Common myeloid progenitor, CD34-positive (primary cell): ENCODE results near the gene POU2F1.

Source experiments
- CTCF ChIA-PET: fragments of 350-600 bp; sonication (Branson Sonifier 250); formaldehyde crosslinking; loops from one replicate; lab custom pipeline; 2021; ENCODE audit warnings: antibody characterized with exemption; lab: Charles Lee
- POLR2A ChIA-PET: fragments of 350-600 bp; sonication (Branson Sonifier 250); formaldehyde crosslinking; loops from one replicate; lab custom pipeline; 2021; ENCODE audit warnings: antibody characterized with exemption; lab: Charles Lee
- DNase-seq, 3 donors: peaks; one replicate each; pipeline versions ENCODE4 v3.0.0 to v3.0.0-alpha.2; 2013
- H3K27ac ChIP-seq, 2 experiments: 1 replicate in 1 of 2; 2 replicates in 1 of 2; pipeline ENCODE4 v1.7.0; 2013; ENCODE audit warnings: inconsistent platforms in 2 of 2, low read length in 2 of 2, mild to moderate bottlenecking in 2 of 2, low read depth in 1 of 2, moderate library complexity in 1 of 2; ENCODE audit not compliant: severe bottlenecking in 2 of 2, insufficient read depth in 1 of 2, poor library complexity in 1 of 2
- H3K27me3 ChIP-seq, 5 experiments: replicated peaks in 2 of 5; 1 replicate in 3 of 5; 2 replicates in 2 of 5; pipeline versions ENCODE4 v1.6.1 to v1.7.0; 2013; ENCODE audit warnings: low read length in 4 of 5, mild to moderate bottlenecking in 2 of 5, moderate library complexity in 2 of 5, inconsistent platforms in 1 of 5; ENCODE audit not compliant: insufficient read depth in 5 of 5, control insufficient read depth in 4 of 5
- H3K36me3 ChIP-seq, 4 experiments: 1 replicate in 2 of 4; 2 replicates in 2 of 4; pipeline versions ENCODE4 v1.6.1 to v1.7.0; 2013; ENCODE audit warnings: low read length in 3 of 4, control low read depth in 1 of 4, mild to moderate bottlenecking in 1 of 4; ENCODE audit not compliant: control insufficient read depth in 4 of 4, insufficient read depth in 4 of 4
- H3K4me1 ChIP-seq, 4 experiments: 1 replicate in 3 of 4; 2 replicates in 1 of 4; pipeline versions ENCODE4 v1.6.1 to v1.7.1; 2013; ENCODE audit warnings: low read length in 3 of 4, mild to moderate bottlenecking in 3 of 4, control low read depth in 1 of 4, inconsistent platforms in 1 of 4, moderate library complexity in 1 of 4; ENCODE audit not compliant: control insufficient read depth in 4 of 4, insufficient read depth in 4 of 4; ENCODE audit errors: control extremely low read depth in 1 of 4
- H3K4me3 ChIP-seq, 7 experiments: 1 replicate in 4 of 7; 2 replicates in 3 of 7; pipeline versions ENCODE4 v1.5.1 to v1.7.0; 2013; ENCODE audit warnings: mild to moderate bottlenecking in 7 of 7, low read length in 6 of 7, moderate library complexity in 6 of 7, inconsistent platforms in 2 of 7, low read depth in 2 of 7, control low read depth in 1 of 7; ENCODE audit not compliant: insufficient read depth in 4 of 7, control insufficient read depth in 1 of 7; ENCODE audit errors: extremely low read depth in 1 of 7
- H3K9me3 ChIP-seq, 5 experiments: 1 replicate in 4 of 5; 2 replicates in 1 of 5; pipeline versions ENCODE4 v1.6.1 to v1.7.1; 2013; ENCODE audit warnings: low read length in 4 of 5, mild to moderate bottlenecking in 2 of 5, inconsistent platforms in 1 of 5, low read depth in 1 of 5, moderate library complexity in 1 of 5; ENCODE audit not compliant: control insufficient read depth in 4 of 5, insufficient read depth in 2 of 5; ENCODE audit errors: control extremely low read depth in 1 of 5
- WGBS: methylation state at CpG from one replicate; pipeline ENCODE4 v1.1.5; 2013; ENCODE audit not compliant: insufficient coverage; 5-methylcytosine and 5-hydroxymethylcytosine counted together

POU2F1 gene

GRCh38 chr1:167430134-167430848 lies 209.6 kb downstream of the POU2F1 start:
- H3K36me3 ChIP-seq: peaks cover 0 to 2% (median 0%) of the 10 kb centered on the region in 4 experiments
- no peaks in the 10 kb centered on the region for H3K9me3 ChIP-seq
- POLR2A ChIA-PET: interaction anchor here (0.6 kb wide), 1 partner anchor 150 kb away, joined by 3 read pairs; no protein-coding TSS in a partner anchor
- WGBS: 92% methylated on average over 17 of the region's 17 CpGs
- no peak overlapping the region for H3K4me3 ChIP-seq
- no peak for DNase-seq
- no peaks in the 10 kb centered on the region for H3K4me1 ChIP-seq
- CTCF ChIA-PET: interaction anchor here (0.8 to 1.6 kb wide), 5 partner anchors 15 to 369 kb away, joined by 3 to 4 read pairs (median 3); no protein-coding TSS in a partner anchor
- H3K27ac ChIP-seq: no peak overlapping the region
- H3K27me3 ChIP-seq: no peaks in the 10 kb centered on the region

GRCh38 chr1:167430849-167431242 lies 210.2 kb downstream of the POU2F1 start:
- ChIA-PET CTCF (interaction anchor here (0.8 to 1.6 kb wide), 4 partner anchors 16 to 370 kb away, joined by 3 to 4 read pairs (median 3); no protein-coding TSS in a partner anchor), POLR2A (no interaction called here)
- no peaks in the 10 kb centered on the region for H3K36me3 ChIP-seq
- H3K27ac ChIP-seq: no peak overlapping the region
- WGBS: 94% methylated on average over 9 of the region's 10 CpGs
- H3K4me3 ChIP-seq: no peak overlapping the region
- no peaks in the 10 kb centered on the region for H3K4me1 ChIP-seq
- H3K9me3 ChIP-seq: no peaks in the 10 kb centered on the region
- no peaks in the 10 kb centered on the region for H3K27me3 ChIP-seq
- no peak for DNase-seq

- no peaks in the 10 kb centered on the region for H3K36me3 ChIP-seq
- no peak overlapping the region for H3K27ac ChIP-seq
- H3K9me3 ChIP-seq: no peaks in the 10 kb centered on the region
- DNase-seq: no peak
- WGBS: 95% methylated on average over 9 of the region's 14 CpGs
- no peaks in the 10 kb centered on the region for H3K4me1 ChIP-seq
- CTCF ChIA-PET: interaction anchor here (1.1 to 4.0 kb wide), 5 partner anchors 11 to 370 kb away, joined by 3 to 20 read pairs (median 4); no protein-coding TSS in a partner anchor
- no peak overlapping the region for H3K4me3 ChIP-seq
- H3K27me3 ChIP-seq: no peaks in the 10 kb centered on the region
- POLR2A ChIA-PET: no interaction called here
Measured at GRCh38 chr1:167431261-167431908, 210.7 kb downstream of the POU2F1 start.

GRCh38 chr1:167431909-167432650 lies 211.4 kb downstream of the POU2F1 start:
- POLR2A ChIA-PET: no interaction called here
- Histone ChIP-seq H3K4me1 (no peaks in the 10 kb centered on the region), H3K27ac (no peak overlapping the region), H3K36me3 (no peaks in the 10 kb centered on the region), H3K9me3 (no peaks in the 10 kb centered on the region), H3K4me3 (no peak overlapping the region), H3K27me3 (no peaks in the 10 kb centered on the region)
- CTCF ChIA-PET: interaction anchor here (0.8 to 4.0 kb wide), 5 partner anchors 8 to 371 kb away, joined by 3 to 20 read pairs (median 3); no protein-coding TSS in a partner anchor
- WGBS: 97% methylated on average over 6 of the region's 8 CpGs
- DNase-seq: no peak

- no peaks in the 10 kb centered on the region for H3K9me3 ChIP-seq
- no peak overlapping the region for H3K4me3 ChIP-seq
- no peak overlapping the region for H3K27ac ChIP-seq
- H3K27me3 ChIP-seq: no peaks in the 10 kb centered on the region
- H3K4me1 ChIP-seq: no peaks in the 10 kb centered on the region
- ChIA-PET CTCF (interaction anchor here (4.0 kb wide), 1 partner anchor 10 kb away, joined by 20 read pairs; no protein-coding TSS in a partner anchor), POLR2A (no interaction called here)
- 96% methylated on average over 5 of the region's 7 CpGs for WGBS
- no peaks in the 10 kb centered on the region for H3K36me3 ChIP-seq
- no peak for DNase-seq
Measured at GRCh38 chr1:167432780-167433179, 212.1 kb downstream of the POU2F1 start.

GRCh38 chr1:167433884-167434283 lies 213.2 kb downstream of the POU2F1 start:
- 88% methylated on average over 5 of the region's 6 CpGs for WGBS
- H3K4me1 ChIP-seq: peaks cover 0 to 9% (median 4%) of the 10 kb centered on the region in 4 experiments
- ChIA-PET POLR2A (no interaction called here), CTCF (interaction anchor here (0.7 to 4.0 kb wide), 3 partner anchors 9 to 166 kb away, joined by 3 to 20 read pairs (median 4); no protein-coding TSS in a partner anchor)
- H3K4me3 ChIP-seq: no peak overlapping the region
- H3K36me3 ChIP-seq: no peaks in the 10 kb centered on the region
- DNase-seq: no peak
- H3K27ac ChIP-seq: no peak overlapping the region
- no peaks in the 10 kb centered on the region for H3K9me3 ChIP-seq
- H3K27me3 ChIP-seq: peaks cover 0 to 3% (median 0%) of the 10 kb centered on the region in 5 experiments
